ENCODE measurements around the gene XRN1.
"Not testable (repeated sequence)": the region's sequence is repeated elsewhere in the genome, so short reads cannot be mapped to it uniquely, and the experiment has no call there.

Gene XRN1

GRCh38 chr3:142447852-142448823, at the start of gene XRN1:
Gene XRN1, minus strand, starts transcription at chr3:142448037. Its CDS starts 93 bp downstream, at chr3:142447944.
- peak; percentile 92 for DNase-seq

- DNase-seq, result no peak
These were observed 47.3 kb upstream of the XRN1 start for GRCh38 chr3:142495103-142495502.

GRCh38 chr3:142492184-142492583, 44.3 kb upstream of the XRN1 start:
- no peak for DNase-seq

- no peak for DNase-seq
These were observed 41.9 kb upstream of the XRN1 start for GRCh38 chr3:142489572-142490323.

GRCh38 chr3:142484912-142485435, 37.1 kb upstream of the XRN1 start:
- DNase-seq, result no peak

- no peak for DNase-seq
These were observed 33.4 kb upstream of the XRN1 start for GRCh38 chr3:142481196-142481595.

GRCh38 chr3:142470826-142471225, 23.0 kb upstream of the XRN1 start:
- no peak for DNase-seq

GRCh38 chr3:142468456-142468855, 20.6 kb upstream of the XRN1 start:
- no peak for DNase-seq

GRCh38 chr3:142467768-142468167, 19.9 kb upstream of the XRN1 start:
- no peak for DNase-seq

- no peak for DNase-seq
These were observed 12.9 kb upstream of the XRN1 start for GRCh38 chr3:142460689-142461088.

- no peak for DNase-seq
These were observed 12.1 kb upstream of the XRN1 start for GRCh38 chr3:142459929-142460328.

- no peak for DNase-seq
These were observed 11.3 kb upstream of the XRN1 start for GRCh38 chr3:142459096-142459495.

GRCh38 chr3:142450881-142451280, 3.0 kb upstream of the XRN1 start:
- DNase-seq, result no peak

GRCh38 chr3:142450189-142450588, 2.4 kb upstream of the XRN1 start:
- DNase-seq, result no peak

GRCh38 chr3:142447301-142447851, 461 bp downstream of the XRN1 start:
- DNase-seq, result peak; percentile 63

GRCh38 chr3:142445816-142446254, 2.0 kb downstream of the XRN1 start:
- DNase-seq, result no peak

- DNase-seq, result no peak
These were observed 3.5 kb downstream of the XRN1 start for GRCh38 chr3:142444343-142444742.

- DNase-seq, result not testable (repeated sequence)
These were observed 4.8 kb downstream of the XRN1 start for GRCh38 chr3:142443060-142443459.

- not testable (repeated sequence) for DNase-seq
These were observed 8.2 kb downstream of the XRN1 start for GRCh38 chr3:142439499-142440220.

GRCh38 chr3:142438096-142438495, 9.7 kb downstream of the XRN1 start:
- DNase-seq, result not testable (repeated sequence)

- no peak for DNase-seq
These were observed 10.8 kb downstream of the XRN1 start for GRCh38 chr3:142436951-142437585.

GRCh38 chr3:142434503-142434902, 13.3 kb downstream of the XRN1 start:
- no peak for DNase-seq

Measured in NCI-H69 (cell line).